Measurements from ENCODE around the gene EPX.

GRCh38 chr17:58184986-58185761 lies 7.4 kb upstream of the EPX start:
- TF ChIP-seq CTCF (IDR thresholded peaks at IDR 0.05) (no peak), POLR2A (IDR thresholded peaks at IDR 0.05) (no peak)

Data from Peyer's patch (tissue), 4 donors.